Fibroblast of the conjunctiva (primary cell): ENCODE results near the gene PYGM.

Experiments used
- DNase-seq: peaks from one replicate; pipeline ENCODE4 v3.0.0-alpha.2; 2010; ENCODE audit warnings: low read depth

PYGM gene

GRCh38 chr11:64753380-64754123 lies 6.2 kb downstream of the PYGM start:
- no peak for DNase-seq

DNA sequence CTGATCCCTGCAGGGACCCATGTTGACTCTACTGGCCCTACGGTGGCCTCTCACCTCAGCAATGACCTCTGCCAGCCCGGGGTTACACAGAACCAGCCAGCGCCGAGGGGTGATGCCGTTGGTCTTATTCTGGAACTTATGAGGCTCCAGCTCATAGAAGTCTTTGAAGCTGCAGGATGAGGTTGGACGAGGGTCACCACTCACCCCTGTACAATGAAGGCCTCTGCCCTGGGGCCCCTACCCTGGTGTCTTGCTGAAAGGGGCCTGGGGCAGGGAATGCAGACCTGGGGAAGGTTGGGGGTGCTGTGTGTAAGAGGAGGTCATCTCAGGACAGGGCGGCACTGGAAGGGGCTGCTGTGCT lies 6.8 kb downstream of the PYGM start:
- no peak for DNase-seq

DNA sequence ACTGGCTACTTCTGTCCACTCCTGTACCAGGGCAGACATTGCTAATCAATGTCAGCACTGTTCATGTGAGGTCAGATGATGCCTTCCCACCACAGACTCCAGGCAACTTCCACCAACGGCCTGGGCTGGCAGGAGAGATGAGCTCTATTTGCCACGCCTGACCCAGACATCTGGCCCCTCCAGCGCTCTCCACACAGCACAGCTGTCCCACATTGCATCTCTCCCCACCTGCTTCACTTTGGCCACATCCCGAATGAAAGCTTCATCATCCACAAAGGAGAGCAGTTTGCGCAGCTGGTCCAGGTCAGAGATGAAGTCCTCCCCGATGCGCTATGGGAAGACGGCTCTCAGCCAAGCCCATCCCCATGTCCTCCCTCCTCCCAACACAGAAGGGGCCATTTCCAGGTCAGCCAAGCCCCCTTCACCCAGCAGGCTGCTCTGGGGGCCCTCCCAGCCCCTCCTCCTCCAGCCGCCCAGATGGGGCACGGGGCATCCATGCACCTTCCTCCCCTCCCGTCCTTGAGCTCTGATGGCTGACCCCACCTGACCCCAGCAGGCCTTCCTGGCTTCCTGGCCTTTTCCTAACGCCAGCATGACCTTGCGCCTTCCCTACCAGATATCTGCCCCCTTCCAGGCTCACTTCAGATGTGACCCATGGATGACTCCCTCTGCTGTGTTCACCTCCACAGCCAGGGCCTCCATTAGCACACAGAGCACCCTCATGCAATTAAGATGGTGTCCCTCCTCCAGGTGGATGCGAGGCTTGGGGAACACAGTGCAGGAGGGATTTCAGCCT lies 7.4 kb downstream of the PYGM start:
- no peak for DNase-seq

GRCh38 chr11:64751580-64751979 lies 8.2 kb downstream of the PYGM start:
- DNase-seq = no peak

- DNase-seq = no peak
These were observed 8.6 kb downstream of the PYGM start for GRCh38 chr11:64751136-64751535.

GRCh38 chr11:64750361-64751054 lies 9.3 kb downstream of the PYGM start:
- DNase-seq = no peak

GRCh38 chr11:64747961-64748665 lies 11.7 kb downstream of the PYGM start:
- DNase-seq = no peak

DNA sequence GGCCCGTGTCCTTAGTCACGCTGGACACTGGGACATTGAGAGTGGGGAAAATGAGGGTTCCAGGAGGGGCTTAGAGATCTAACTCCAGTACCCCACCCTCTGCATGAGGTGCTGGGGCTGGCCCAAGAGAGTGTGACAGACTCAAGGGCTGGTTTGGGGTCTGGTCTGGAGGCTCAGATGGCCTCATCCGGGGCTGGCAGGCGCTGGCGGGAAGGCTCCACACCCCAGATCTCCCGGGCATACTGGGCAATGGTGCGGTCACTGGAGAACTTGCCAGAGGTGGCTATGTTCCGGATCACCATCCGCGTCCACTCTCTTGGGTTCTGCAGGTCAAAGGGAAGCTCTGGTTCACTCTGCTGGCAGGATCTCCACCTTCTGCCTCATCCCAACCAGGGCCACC lies 13.3 kb downstream of the PYGM start:
- no peak for DNase-seq

DNA sequence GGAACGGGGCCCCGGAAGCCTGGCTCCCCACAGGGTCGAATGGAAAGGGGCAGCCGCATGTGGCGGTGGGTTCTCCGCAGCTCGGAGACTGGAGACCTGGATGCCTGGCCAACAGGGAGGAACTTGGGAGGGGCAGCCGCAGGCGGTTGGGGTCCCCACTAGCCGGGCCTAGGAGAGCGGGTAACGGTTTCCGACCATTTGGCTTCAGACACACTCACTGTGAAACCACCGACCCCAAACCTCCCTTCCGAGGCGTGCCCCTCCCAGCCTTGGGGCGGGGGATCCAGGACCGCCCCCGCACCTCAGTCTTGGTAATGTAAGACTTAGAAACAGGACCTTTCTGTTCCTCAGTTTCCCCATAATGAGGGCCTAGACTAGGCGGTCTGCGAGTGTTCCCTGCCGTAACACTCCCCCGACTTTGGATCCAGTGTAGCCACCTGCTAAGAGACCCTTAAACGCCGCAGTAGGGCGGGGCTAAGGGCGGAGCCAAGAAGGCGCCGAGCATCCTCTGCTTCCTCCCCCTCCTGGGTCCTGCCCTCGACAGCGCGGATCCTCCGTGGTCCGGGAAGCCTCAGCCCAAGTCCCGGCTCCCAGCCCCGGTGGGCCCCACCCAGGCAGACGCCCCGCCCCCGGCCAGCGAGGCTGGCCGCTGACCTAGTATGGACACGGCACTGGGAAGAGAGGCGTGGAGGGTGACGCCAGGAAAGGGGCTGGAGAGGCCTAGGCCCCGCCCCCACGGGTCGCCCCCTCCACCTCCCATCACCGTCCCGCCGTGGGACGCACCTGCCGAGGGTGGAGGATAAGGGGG lies 14.0 kb downstream of the PYGM start:
- no peak for DNase-seq

- DNase-seq = no peak
These were observed 14.6 kb downstream of the PYGM start for GRCh38 chr11:64745189-64745520.

- DNase-seq = no peak
These were observed 15.1 kb downstream of the PYGM start for GRCh38 chr11:64744544-64745188.

- no peak for DNase-seq
These were observed 15.9 kb downstream of the PYGM start, which contains the start of gene RASGRP2 for GRCh38 chr11:64743591-64744543. Gene RASGRP2, minus strand, starts transcription at chr11:64744142. Its CDS starts 1,276 bp downstream, at chr11:64742866.

GRCh38 chr11:64742889-64743590 lies 16.7 kb downstream of the PYGM start:
- DNase-seq = no peak

DNA sequence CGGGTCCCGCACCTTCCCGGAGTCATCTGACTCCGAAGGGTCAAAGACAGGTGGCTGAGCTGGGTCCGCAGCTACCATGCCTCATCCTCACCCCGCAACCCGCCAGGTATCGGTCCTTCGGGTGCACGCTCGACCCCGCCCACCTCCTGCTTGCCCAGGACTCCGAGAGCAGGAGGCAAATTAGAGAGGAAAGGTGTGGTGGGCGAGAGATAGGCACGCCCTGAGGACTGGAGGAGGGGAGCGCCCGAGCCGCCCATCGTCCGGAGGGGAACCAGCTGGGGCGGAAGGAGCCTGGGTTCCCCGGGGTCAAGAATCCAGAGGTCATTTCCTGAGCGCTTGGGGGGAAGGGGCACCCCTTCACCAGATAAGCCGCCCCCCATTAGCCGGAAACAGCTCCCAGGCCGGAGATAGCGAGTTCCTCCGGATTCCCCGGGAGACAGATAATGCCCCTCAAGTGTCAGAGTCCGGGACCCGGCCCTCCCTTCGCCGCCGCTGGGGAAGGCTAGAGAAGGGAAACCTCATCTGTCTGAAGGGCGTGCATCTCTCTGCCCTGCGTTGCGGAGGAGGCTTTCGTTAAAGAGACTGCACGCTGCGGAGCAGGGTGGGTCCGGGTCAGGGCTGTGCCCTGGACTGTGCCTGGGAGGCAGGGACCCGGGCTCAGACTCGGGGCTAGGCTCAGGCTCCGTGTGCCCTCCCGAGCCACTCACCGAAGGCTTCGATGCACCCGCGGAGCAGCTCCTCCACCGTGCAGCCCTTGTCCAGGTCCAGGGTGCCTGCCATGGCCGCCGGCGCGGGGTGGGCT lies 17.5 kb downstream of the PYGM start:
- DNase-seq = no peak

DNA sequence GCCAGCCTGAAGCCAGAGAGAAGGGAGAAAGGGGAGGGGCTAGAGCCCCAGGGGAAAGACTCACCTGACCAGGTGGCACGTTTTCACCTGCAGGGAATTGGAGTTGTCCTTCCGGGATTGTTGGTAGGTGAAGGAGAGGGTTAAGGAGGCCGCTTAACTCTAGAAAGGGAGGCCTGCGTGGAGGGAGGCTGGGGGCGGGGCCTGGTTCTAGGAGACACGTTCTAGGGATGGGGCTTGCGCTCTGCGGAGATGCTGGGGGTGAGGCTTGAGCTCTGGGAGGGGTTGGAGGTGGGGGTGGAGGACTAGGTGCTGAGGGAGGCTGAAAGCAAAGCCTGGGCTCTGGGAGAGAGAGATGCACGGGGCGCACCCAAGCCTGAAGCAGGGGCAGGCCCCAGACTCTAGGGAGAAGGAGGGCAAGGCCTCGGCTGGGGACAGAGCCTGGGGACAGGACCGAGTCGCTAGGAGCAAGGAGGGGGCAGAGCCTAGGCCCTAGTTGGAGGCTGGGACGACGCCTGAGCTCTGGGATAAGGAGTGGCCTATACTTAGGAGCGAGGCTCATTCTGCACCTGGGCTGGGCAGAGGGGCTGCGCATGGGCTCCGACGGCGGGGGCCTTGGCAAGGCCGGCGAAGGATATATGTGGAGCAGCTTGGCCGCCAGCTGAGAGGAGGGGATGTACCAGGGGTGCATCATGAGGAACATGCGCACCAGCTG lies 18.2 kb downstream of the PYGM start:
- no peak for DNase-seq

- no peak for DNase-seq
These were observed 19.9 kb downstream of the PYGM start for GRCh38 chr11:64739871-64740270.

GRCh38 chr11:64736654-64737053 lies 23.1 kb downstream of the PYGM start:
- DNase-seq = no peak
